Endothelial cell of umbilical vein (primary cell): ENCODE results near the gene NPHP3. TPM values are rescaled to one million over a fixed set of nuclear protein-coding genes. Genes with fewer than 3 reads are reported as not detected.

ENCODE experiments used
- BruUV-seq: library from RNA; stranded (reverse); fragments of 400-500 nt; replicated peaks from 2 replicates; lab custom pipeline; 2021; lab: Mats Ljungman, UMichigan
- CTCF ChIA-PET: fragments of 300-600, 350-600 bp; sonication (Branson Sonifier 250); formaldehyde crosslinking; loops from one replicate; lab custom pipeline; 2021; ENCODE audit warnings: antibody characterized with exemption, inconsistent platforms; lab: Charles Lee
- POLR2A ChIA-PET: fragments of 300-600, 350-600 bp; sonication (Branson Sonifier 250); formaldehyde crosslinking; loops from one replicate; lab custom pipeline; 2021; ENCODE audit warnings: antibody characterized with exemption, inconsistent platforms; lab: Charles Lee
- DNase-seq: peaks from one replicate; pipeline ENCODE4 v3.0.0-alpha.2; 2011; ENCODE audit warnings: low read depth, low spot score
- FAIRE-seq: peaks from 2 replicates; lab custom pipeline; 2011; peaks lifted over from hg19 to GRCh38; lab: Jason Lieb, UNC
- H2AFZ ChIP-seq: 2 replicates; pipeline ENCODE4 v1.6.0; 2012; ENCODE audit warnings: low read depth, low read length, control low read depth, inconsistent platforms
- H3K27ac ChIP-seq: 2 replicates; pipeline ENCODE4 v1.5.1; 2011; ENCODE audit warnings: low read depth, mild to moderate bottlenecking, control low read depth, low read length, moderate library complexity; ENCODE audit not compliant: insufficient read depth
- H3K27me3 ChIP-seq, 2 experiments: 2 replicates each; pipeline versions ENCODE4 v1.6.0 to v1.6.1; 2011; ENCODE audit warnings: low read length in 2 of 2, mixed read lengths in 1 of 2; ENCODE audit not compliant: control insufficient read depth in 2 of 2, insufficient read depth in 2 of 2
- H3K36me3 ChIP-seq, 2 experiments: 2 replicates in 1 of 2; 3 replicates in 1 of 2; pipeline ENCODE4 v1.5.1; 2011; ENCODE audit warnings: low read length in 2 of 2, mild to moderate bottlenecking in 1 of 2, moderate library complexity in 1 of 2; ENCODE audit not compliant: control insufficient read depth in 2 of 2, insufficient read depth in 2 of 2; ENCODE audit errors: extremely low read depth in 1 of 2
- H3K4me1 ChIP-seq: 3 replicates; pipeline ENCODE4 v1.5.1; 2011; ENCODE audit warnings: mild to moderate bottlenecking, low read length; ENCODE audit not compliant: control insufficient read depth, insufficient read depth; ENCODE audit errors: extremely low read depth
- H3K4me2 ChIP-seq: 2 replicates; pipeline ENCODE4 v1.6.1; 2011; ENCODE audit warnings: low read length, control low read depth, mixed read lengths; ENCODE audit not compliant: insufficient read depth
- H3K4me3 ChIP-seq, 3 experiments: fragments of 200-600 bp in 1 of 3; sonication (generic), shearing (Covaris generic) in 1 of 3; replicated peaks in 1 of 3; 2 replicates each; pipeline ENCODE4 v1.5.1; 2011 to 2016; ENCODE audit warnings: control low read depth in 3 of 3, low read length in 3 of 3, mild to moderate bottlenecking in 2 of 3, inconsistent platforms in 1 of 3, low read depth in 1 of 3, moderate library complexity in 1 of 3; ENCODE audit not compliant: insufficient read depth in 1 of 3
- H3K79me2 ChIP-seq: 2 replicates; pipeline ENCODE4 v1.6.0; 2012; ENCODE audit warnings: low read length, inconsistent platforms; ENCODE audit not compliant: control insufficient read depth, insufficient read depth
- H3K9ac ChIP-seq: replicated peaks from 2 replicates; pipeline ENCODE3; 2011; ENCODE audit warnings: low read length, control low read depth; ENCODE audit not compliant: insufficient read depth; ENCODE audit errors: extremely low read depth
- H3K9me1 ChIP-seq: replicated peaks from 3 replicates; pipeline ENCODE4 v1.6.0; 2011; ENCODE audit warnings: mild to moderate bottlenecking, low read length; ENCODE audit not compliant: control insufficient read depth, insufficient read depth; ENCODE audit errors: extremely low read depth
- H3K9me3 ChIP-seq: replicated peaks from 2 replicates; pipeline ENCODE4 v1.5.1; 2012; ENCODE audit warnings: low read length, inconsistent platforms; ENCODE audit not compliant: control insufficient read depth, insufficient read depth
- H4K20me1 ChIP-seq: replicated peaks from 2 replicates; pipeline ENCODE3; 2011; ENCODE audit warnings: mild to moderate bottlenecking, low read length; ENCODE audit not compliant: control insufficient read depth, insufficient read depth; ENCODE audit errors: extremely low read depth
- CTCF ChIP-seq, 2 donors: IDR thresholded peaks; 1 replicate in 1 of 2; 2 replicates in 1 of 2; pipeline ENCODE4 v1.5.1; 2011; ENCODE audit warnings: low read length in 2 of 2, mild to moderate bottlenecking in 2 of 2, moderate library complexity in 2 of 2, control low read depth in 1 of 2, inconsistent platforms in 1 of 2, low read depth in 1 of 2; ENCODE audit not compliant: insufficient read depth in 1 of 2; ENCODE audit errors: extremely low read depth in 1 of 2
- EZH2 ChIP-seq: IDR thresholded peaks from 2 replicates; pipeline ENCODE4 v1.6.1; 2012; ENCODE audit warnings: borderline replicate concordance, low read depth, mild to moderate bottlenecking, moderate library complexity, low read length, inconsistent platforms; ENCODE audit not compliant: severe bottlenecking
- FOS ChIP-seq: IDR thresholded peaks from 2 replicates; pipeline ENCODE4 v1.6.1; 2011; ENCODE audit warnings: mild to moderate bottlenecking, low read length, moderate library complexity, borderline replicate concordance; ENCODE audit not compliant: insufficient read depth
- GATA2 ChIP-seq: IDR thresholded peaks from 2 replicates; pipeline ENCODE4 v1.7.0; 2011; ENCODE audit warnings: low read depth, mild to moderate bottlenecking, moderate library complexity, mixed read lengths, low read length; ENCODE audit not compliant: insufficient read length, insufficient read depth
- JUN ChIP-seq: IDR thresholded peaks from 2 replicates; pipeline ENCODE4 v1.6.1; 2011; ENCODE audit warnings: borderline replicate concordance, low read depth; ENCODE audit not compliant: insufficient read length, insufficient read depth
- MAX ChIP-seq: IDR thresholded peaks from 2 replicates; pipeline ENCODE4 v1.6.1; 2011; ENCODE audit not compliant: insufficient read depth, insufficient read length
- MYC ChIP-seq: IDR thresholded peaks from one replicate; pipeline ENCODE4 v1.6.1; 2011; ENCODE audit warnings: mild to moderate bottlenecking, low read depth, low read length
- POLR2A ChIP-seq: IDR thresholded peaks from 2 replicates; pipeline ENCODE4 v1.6.1; 2012; ENCODE audit warnings: low read depth, mild to moderate bottlenecking, control low read depth, low read length
- POLR2AphosphoS5 ChIP-seq: IDR thresholded peaks from 2 replicates; pipeline ENCODE4 v1.6.1; 2012; ENCODE audit warnings: low read depth, mild to moderate bottlenecking, control low read depth, low read length, moderate library complexity; ENCODE audit not compliant: insufficient read depth
- dilution Hi-C: fragments of 300-500 bp; cut with MboI; formaldehyde crosslinking; loops from one replicate; pipeline ENCODE4 v1.15.0; 2019; ENCODE audit warnings: low sequenced_read_pairs; ENCODE audit not compliant: extremely low pct_ligation_motif_present
- intact Hi-C: fragments of 100-400 bp; cut with micrococcal nuclease; formaldehyde crosslinking; loops from one replicate; pipeline ENCODE4 v1.10.0; 2022
- polyA plus RNA-seq, 4 experiments: library from polyadenylated mRNA; depleted of rRNA in 3 of 4; stranded (reverse) in 3 of 4; unstranded in 1 of 4; fragments of >200 nt; gene quantifications; 2 replicates each; pipeline versions ENCODE4 v1.2.1 to v1.2.3, GENCODE V29; 2011 to 2012; ENCODE audit warnings: missing spikeins in 1 of 4
- total RNA-seq: library from RNA; stranded (reverse); gene quantifications from 2 replicates; pipeline ENCODE4 v1.2.3, GENCODE V29; 2021

The NPHP3 gene
- total and polyA plus RNA-seq, 2 donors (not counting 3 experiments of a cell fraction or from before 2014, with no cell fraction given) = 20.8 to 30.3 TPM

GRCh38 chr3:132659365-132660051, 62.7 kb downstream of the NPHP3 start, which contains the start of gene ACAD11:
TSS of gene ACAD11 (minus strand) at chr3:132659809. CDS start at chr3:132659751, 58 bp downstream.
- H3K9me1 ChIP-seq = no peaks in the 10 kb centered on the region
- H3K9ac ChIP-seq = peak within 1 kb of the TSS; percentile 84
- dilution Hi-C loops (no loop called here), intact Hi-C loops (loop anchor here (1.0 to 5.0 kb wide), 4 partner anchors 10 to 242 kb away; partner anchors contain the start of genes DNAJC13 and NPHP3)
- peaks cover 28% of the 10 kb centered on the region for H3K4me1 ChIP-seq
- no peaks in the 10 kb centered on the region for H3K36me3 ChIP-seq
- no peaks in the 10 kb centered on the region for H3K9me3 ChIP-seq
- H3K79me2 ChIP-seq = peaks cover 31% of the 10 kb centered on the region
- peak within 1 kb of the TSS; percentile 68 for H3K27ac ChIP-seq
- no peaks in the 10 kb centered on the region for H3K27me3 ChIP-seq
- peak within 1 kb of the TSS; percentile 89 for H2AFZ ChIP-seq
- TSS peak; percentile 57 for BruUV-seq
- CTCF ChIA-PET = interaction anchor here (0.5 to 3.8 kb wide), 23 partner anchors 9 to 765 kb away, joined by 3 to 28 read pairs (median 3); no protein-coding TSS in a partner anchor
- FAIRE-seq (peak; percentile 28), DNase-seq (peak; percentile 85)
- peak within 1 kb of the TSS; percentile 83 for H3K4me2 ChIP-seq
- peak; percentile 66 to 70 for TF ChIP-seq CTCF (IDR thresholded peaks at IDR 0.05; ENCODE audit: extremely low read depth in 1 of 2, insufficient read depth in 1 of 2, low read depth in 1 of 2, low read length in 2 of 2)
- no peak for TF ChIP-seq EZH2
- POLR2A ChIA-PET = interaction anchor here (1.4 kb wide), 1 partner anchor 15 kb away, joined by 3 read pairs; no protein-coding TSS in a partner anchor
- no peaks in the 10 kb centered on the region for H4K20me1 ChIP-seq
- peak within 1 kb of the TSS; percentile 43 to 71 (median 70) for H3K4me3 ChIP-seq

GRCh38 chr3:132659000-132659364, 63.2 kb downstream of the NPHP3 start:
- FAIRE-seq (no peak), DNase-seq (no peak)
- POLR2A ChIA-PET = interaction anchor here (1.4 kb wide), 1 partner anchor 14 kb away, joined by 3 read pairs; no protein-coding TSS in a partner anchor
- H3K79me2 ChIP-seq = peaks cover 31% of the 10 kb centered on the region
- no peak for TF ChIP-seq MAX
- TF ChIP-seq GATA2 = no peak
- TF ChIP-seq POLR2AphosphoS5 = no peak
- no peak for TF ChIP-seq CTCF (IDR thresholded peaks at IDR 0.05; ENCODE audit: extremely low read depth in 1 of 2, insufficient read depth in 1 of 2, low read depth in 1 of 2, low read length in 2 of 2)
- no peak for TF ChIP-seq MYC
- no peak for TF ChIP-seq POLR2A
- no peak for TF ChIP-seq JUN
- TF ChIP-seq EZH2 = no peak
- TF ChIP-seq FOS = no peak
- H3K9ac ChIP-seq = peak overlapping the region; percentile 84
- peaks cover 28% of the 10 kb centered on the region for H3K4me1 ChIP-seq
- H3K36me3 ChIP-seq = no peaks in the 10 kb centered on the region
- H3K27me3 ChIP-seq = no peaks in the 10 kb centered on the region
- no TSS peak for BruUV-seq
- CTCF ChIA-PET = interaction anchor here (0.5 to 3.8 kb wide), 21 partner anchors 9 to 765 kb away, joined by 3 to 28 read pairs (median 4); no protein-coding TSS in a partner anchor
- dilution Hi-C loops (no loop called here), intact Hi-C loops (loop anchor here (1.0 to 5.0 kb wide), 2 partner anchors 63 to 242 kb away; partner anchors contain the start of genes DNAJC13 and NPHP3)
- H4K20me1 ChIP-seq = no peaks in the 10 kb centered on the region
- H2AFZ ChIP-seq = peak overlapping the region; percentile 89
- H3K4me3 ChIP-seq = peak overlapping the region; percentile 43 to 71 (median 70)
- peak overlapping the region; percentile 68 for H3K27ac ChIP-seq
- H3K4me2 ChIP-seq = peak overlapping the region; percentile 83
- no peaks in the 10 kb centered on the region for H3K9me1 ChIP-seq
- H3K9me3 ChIP-seq = no peaks in the 10 kb centered on the region
